Astrocyte (in vitro differentiated cells and primary cell): ENCODE data around the gene PPP3R1. TPM values are rescaled to one million over a fixed set of nuclear protein-coding genes. Genes with fewer than 3 reads are reported as not detected.

Experiments used
- DNase-seq: peaks from one replicate; pipeline ENCODE4 v3.0.0-alpha.2; 2010; ENCODE audit warnings: low read depth
- FAIRE-seq: peaks from 2 replicates; lab custom pipeline; 2011; peaks lifted over from hg19 to GRCh38; lab: Jason Lieb, UNC
- H2AFZ ChIP-seq: 2 replicates; pipeline ENCODE4 v1.6.0; 2012; ENCODE audit warnings: low read depth, low read length, inconsistent platforms
- H3K27ac ChIP-seq: 2 replicates; pipeline ENCODE4 v1.5.1; 2011; ENCODE audit warnings: low read depth, low read length, inconsistent platforms
- H3K27me3 ChIP-seq: 2 replicates; pipeline ENCODE4 v1.6.0; 2011; ENCODE audit warnings: low read length, inconsistent platforms; ENCODE audit not compliant: insufficient read depth
- H3K36me3 ChIP-seq: 2 replicates; pipeline ENCODE4 v1.5.1; 2011; ENCODE audit warnings: low read length, inconsistent platforms; ENCODE audit not compliant: insufficient read depth
- H3K4me1 ChIP-seq: 2 replicates; pipeline ENCODE4 v1.5.1; 2011; ENCODE audit warnings: low read length, inconsistent platforms; ENCODE audit not compliant: insufficient read depth
- H3K4me2 ChIP-seq: 2 replicates; pipeline ENCODE4 v1.6.0; 2012; ENCODE audit warnings: low read length, inconsistent platforms
- H3K4me3 ChIP-seq: 2 replicates; pipeline ENCODE4 v1.5.1; 2011; ENCODE audit warnings: low read depth, mild to moderate bottlenecking, low read length, inconsistent platforms; ENCODE audit not compliant: insufficient read depth
- H3K79me2 ChIP-seq: 2 replicates; pipeline ENCODE4 v1.6.0; 2012; ENCODE audit warnings: mild to moderate bottlenecking, low read length, inconsistent platforms; ENCODE audit not compliant: insufficient read depth
- H3K9ac ChIP-seq: 2 replicates; pipeline ENCODE4 v1.6.0; 2012; ENCODE audit warnings: mild to moderate bottlenecking, low read length, inconsistent platforms
- H3K9me3 ChIP-seq: 2 replicates; pipeline ENCODE4 v1.5.1; 2012; ENCODE audit warnings: low read depth, mild to moderate bottlenecking, low read length, inconsistent platforms; ENCODE audit not compliant: insufficient read depth
- H4K20me1 ChIP-seq: 2 replicates; pipeline ENCODE4 v1.6.0; 2012; ENCODE audit warnings: low read length, inconsistent platforms; ENCODE audit not compliant: insufficient read depth
- H3K27ac Mint-ChIP-seq: one replicate; pipeline ENCODE4 v1.8.0; 2021; ENCODE audit warnings: mild to moderate bottlenecking, mixed read lengths; ENCODE audit not compliant: unreplicated experiment
- H3K27me3 Mint-ChIP-seq: one replicate; pipeline ENCODE4 v1.8.0; 2021; ENCODE audit warnings: low read depth, mixed read lengths; ENCODE audit not compliant: unreplicated experiment
- H3K36me3 Mint-ChIP-seq: one replicate; pipeline ENCODE4 v1.8.0; 2021; ENCODE audit warnings: low read depth, mixed read lengths; ENCODE audit not compliant: unreplicated experiment
- H3K4me1 Mint-ChIP-seq: one replicate; pipeline ENCODE4 v1.8.0; 2021; ENCODE audit warnings: low read depth, mixed read lengths; ENCODE audit not compliant: unreplicated experiment
- H3K4me3 Mint-ChIP-seq: one replicate; pipeline ENCODE4 v1.8.0; 2021; ENCODE audit warnings: mild to moderate bottlenecking, moderate library complexity, mixed read lengths; ENCODE audit not compliant: unreplicated experiment
- H3K9me3 Mint-ChIP-seq: one replicate; pipeline ENCODE4 v1.8.0; 2021; ENCODE audit warnings: mild to moderate bottlenecking, mixed read lengths; ENCODE audit not compliant: unreplicated experiment
- EZH2 ChIP-seq: IDR thresholded peaks from 2 replicates; pipeline ENCODE4 v1.6.1; 2012; ENCODE audit warnings: mild to moderate bottlenecking, low read length, inconsistent platforms; ENCODE audit not compliant: insufficient read depth
- total RNA-seq: library from RNA; stranded (reverse); gene quantifications from 2 replicates; pipeline ENCODE4 v1.2.1, GENCODE V29; 2021
- TF ChIP-seq, protein P1 (sequence below): IDR thresholded peaks from 2 replicates; pipeline ENCODE4 v1.5.1; 2011; ENCODE audit warnings: low read depth, mild to moderate bottlenecking, inconsistent platforms, low read length, moderate library complexity; ENCODE audit not compliant: insufficient read depth

The PPP3R1 gene
- total RNA-seq, 1 donor from 2014 or later = 80.6 TPM

DNA sequence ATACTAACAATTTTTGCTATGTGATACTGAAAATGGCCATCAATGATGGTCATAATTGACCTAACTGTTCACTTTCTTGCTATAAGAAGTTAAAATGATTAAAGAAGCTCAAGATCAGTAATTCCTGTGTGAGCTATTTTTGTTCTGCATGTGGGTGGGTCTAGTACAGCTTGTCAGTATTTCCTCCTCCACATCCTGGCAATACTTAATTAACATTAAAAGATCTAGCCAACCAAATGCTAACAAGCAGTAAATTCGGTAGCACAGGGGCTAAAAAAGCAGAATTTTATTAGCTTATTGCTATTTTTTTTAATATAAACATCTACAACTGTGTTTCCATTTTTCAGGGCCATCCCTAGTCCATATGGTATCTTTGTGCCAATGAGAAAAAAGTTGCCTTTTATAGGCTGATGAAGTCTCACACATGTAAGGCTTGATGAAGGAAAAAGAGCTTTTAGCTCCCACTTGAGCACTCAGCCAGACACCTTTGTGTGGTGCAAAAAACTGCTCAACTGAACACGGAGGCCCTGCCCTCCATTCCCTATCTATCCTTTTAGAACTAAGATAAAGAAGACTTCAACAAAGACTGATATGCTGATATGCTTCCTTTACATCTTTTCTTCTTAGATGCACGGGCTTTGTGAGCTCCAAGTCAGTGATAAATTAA, 99.5 kb downstream of the PPP3R1 start:
- H3K9me3 ChIP-seq = no peaks in the 10 kb centered on the region
- H3K27ac ChIP-seq = no peak overlapping the region
- no peak overlapping the region for H3K4me2 ChIP-seq
- FAIRE-seq (no peak), DNase-seq (no peak)
- Mint-ChIP-seq H3K27ac (no peak overlapping the region), H3K36me3 (no peaks in the 10 kb centered on the region), H3K4me1 (peaks cover 8% of the 10 kb centered on the region), H3K27me3 (no peaks in the 10 kb centered on the region), H3K9me3 (no peaks in the 10 kb centered on the region), H3K4me3 (no peak overlapping the region)
- no peak overlapping the region for H3K4me3 ChIP-seq
- H3K79me2 ChIP-seq = peaks cover 21% of the 10 kb centered on the region
- no peaks in the 10 kb centered on the region for H4K20me1 ChIP-seq
- H2AFZ ChIP-seq = no peak overlapping the region
- no peak overlapping the region for H3K9ac ChIP-seq
- TF ChIP-seq, protein P1, sequence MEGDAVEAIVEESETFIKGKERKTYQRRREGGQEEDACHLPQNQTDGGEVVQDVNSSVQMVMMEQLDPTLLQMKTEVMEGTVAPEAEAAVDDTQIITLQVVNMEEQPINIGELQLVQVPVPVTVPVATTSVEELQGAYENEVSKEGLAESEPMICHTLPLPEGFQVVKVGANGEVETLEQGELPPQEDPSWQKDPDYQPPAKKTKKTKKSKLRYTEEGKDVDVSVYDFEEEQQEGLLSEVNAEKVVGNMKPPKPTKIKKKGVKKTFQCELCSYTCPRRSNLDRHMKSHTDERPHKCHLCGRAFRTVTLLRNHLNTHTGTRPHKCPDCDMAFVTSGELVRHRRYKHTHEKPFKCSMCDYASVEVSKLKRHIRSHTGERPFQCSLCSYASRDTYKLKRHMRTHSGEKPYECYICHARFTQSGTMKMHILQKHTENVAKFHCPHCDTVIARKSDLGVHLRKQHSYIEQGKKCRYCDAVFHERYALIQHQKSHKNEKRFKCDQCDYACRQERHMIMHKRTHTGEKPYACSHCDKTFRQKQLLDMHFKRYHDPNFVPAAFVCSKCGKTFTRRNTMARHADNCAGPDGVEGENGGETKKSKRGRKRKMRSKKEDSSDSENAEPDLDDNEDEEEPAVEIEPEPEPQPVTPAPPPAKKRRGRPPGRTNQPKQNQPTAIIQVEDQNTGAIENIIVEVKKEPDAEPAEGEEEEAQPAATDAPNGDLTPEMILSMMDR = no peak
- no peak for TF ChIP-seq EZH2
- no peaks in the 10 kb centered on the region for H3K27me3 ChIP-seq
- H3K4me1 ChIP-seq = peaks cover 3% of the 10 kb centered on the region
- H3K36me3 ChIP-seq = no peaks in the 10 kb centered on the region

GRCh38 chr2:68151037-68151436, 101.3 kb downstream of the PPP3R1 start:
- Histone ChIP-seq H3K9ac (no peak overlapping the region), H3K79me2 (peaks cover 7% of the 10 kb centered on the region), H3K4me1 (no peaks in the 10 kb centered on the region), H3K9me3 (no peaks in the 10 kb centered on the region), H2AFZ (no peak overlapping the region), H3K27ac (no peak overlapping the region), H3K4me2 (no peak overlapping the region), H3K36me3 (no peaks in the 10 kb centered on the region), H3K4me3 (no peak overlapping the region), H3K27me3 (no peaks in the 10 kb centered on the region), H4K20me1 (no peaks in the 10 kb centered on the region)
- H3K9me3 Mint-ChIP-seq = no peaks in the 10 kb centered on the region
- DNase-seq = no peak
- H3K27me3 Mint-ChIP-seq = no peaks in the 10 kb centered on the region
- no peaks in the 10 kb centered on the region for H3K36me3 Mint-ChIP-seq
- FAIRE-seq = no peak
- TF ChIP-seq, protein P1 = no peak
- no peak for TF ChIP-seq EZH2
- H3K4me1 Mint-ChIP-seq = peaks cover under 1% of the 10 kb centered on the region
- no peak overlapping the region for H3K4me3 Mint-ChIP-seq
- peak overlapping the region; percentile 10 for H3K27ac Mint-ChIP-seq

- Mint-ChIP-seq H3K4me3 (no peak overlapping the region), H3K9me3 (no peaks in the 10 kb centered on the region), H3K27ac (no peak overlapping the region), H3K36me3 (peaks cover 1% of the 10 kb centered on the region), H3K27me3 (no peaks in the 10 kb centered on the region), H3K4me1 (no peaks in the 10 kb centered on the region)
- no peaks in the 10 kb centered on the region for H3K27me3 ChIP-seq
- FAIRE-seq (no peak), DNase-seq (no peak)
- no peak overlapping the region for H3K27ac ChIP-seq
- TF ChIP-seq, protein P1 = no peak
- TF ChIP-seq EZH2 = no peak
- no peak overlapping the region for H3K4me3 ChIP-seq
- H3K79me2 ChIP-seq = no peaks in the 10 kb centered on the region
- H3K9ac ChIP-seq = no peak overlapping the region
- H3K4me1 ChIP-seq = no peaks in the 10 kb centered on the region
- H4K20me1 ChIP-seq = no peaks in the 10 kb centered on the region
- no peak overlapping the region for H3K4me2 ChIP-seq
- H2AFZ ChIP-seq = no peak overlapping the region
- no peaks in the 10 kb centered on the region for H3K9me3 ChIP-seq
- H3K36me3 ChIP-seq = no peaks in the 10 kb centered on the region
Measured at GRCh38 chr2:68141875-68142274, 110.5 kb downstream of the PPP3R1 start.
